Large intestine (tissue), 3 donors: ENCODE results near the gene ZNF283. TPM values are rescaled to one million over a fixed set of nuclear protein-coding genes. Genes with fewer than 3 reads are reported as not detected.
"Not testable (repeated sequence)": the region's sequence is repeated elsewhere in the genome, so short reads cannot be mapped to it uniquely, and the experiment has no call there.

ENCODE experiments used
- DNase-seq, 2 donors: peaks; one replicate each; pipeline versions ENCODE4 v3.0.0 to v3.0.0-alpha.2; 2013
- H3K27ac ChIP-seq: one replicate; pipeline ENCODE4 v1.5.1; 2013; ENCODE audit warnings: low read length
- H3K27me3 ChIP-seq: 2 replicates; pipeline ENCODE4 v1.6.1; 2013; ENCODE audit warnings: low read length; ENCODE audit not compliant: control insufficient read depth, insufficient read depth
- H3K36me3 ChIP-seq: 2 replicates; pipeline ENCODE4 v1.6.1; 2013; ENCODE audit warnings: low read length; ENCODE audit not compliant: control insufficient read depth, insufficient read depth
- H3K4me1 ChIP-seq: one replicate; pipeline ENCODE4 v1.6.1; 2013; ENCODE audit warnings: low read length; ENCODE audit not compliant: control insufficient read depth, insufficient read depth
- H3K4me3 ChIP-seq: one replicate; pipeline ENCODE4 v1.5.1; 2013; ENCODE audit warnings: low read length
- H3K9me3 ChIP-seq: one replicate; pipeline ENCODE4 v1.6.1; 2013; ENCODE audit warnings: mild to moderate bottlenecking, low read depth, low read length, moderate library complexity; ENCODE audit not compliant: control insufficient read depth
- WGBS: methylation state at CpG from one replicate; pipeline ENCODE4 v1.1.5; 2013; ENCODE audit warnings: low lambda C conversion rate; ENCODE audit not compliant: insufficient coverage; 5-methylcytosine and 5-hydroxymethylcytosine counted together
- polyA plus RNA-seq: library from polyadenylated mRNA; unstranded; fragments of 120-200 nt; gene quantifications from one replicate; pipeline ENCODE4 v1.2.1, GENCODE V29; 2013

ZNF283 gene
- polyA plus RNA-seq, 1 donor = 15.8 TPM

DNA sequence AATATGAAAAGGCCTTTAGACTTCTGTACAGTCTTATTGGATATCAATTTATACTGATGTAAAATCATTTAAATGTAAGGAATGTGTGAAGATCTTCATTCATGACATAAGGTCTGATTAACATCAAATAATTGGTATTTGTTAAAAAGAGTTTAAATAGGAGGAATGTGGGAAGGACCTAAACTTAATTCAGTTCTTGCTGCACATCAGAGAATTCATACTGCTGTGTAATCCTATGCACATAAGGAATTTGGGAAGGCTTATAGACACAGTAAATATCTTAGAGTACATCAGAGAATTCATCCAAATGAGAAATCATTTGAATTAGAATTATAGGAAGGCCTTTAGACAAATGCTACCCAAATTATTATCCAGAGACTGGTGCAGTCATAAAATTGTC lies 21.7 kb downstream of the ZNF283 start:
- no peak for DNase-seq
- Histone ChIP-seq H3K27me3 (no peaks in the 10 kb centered on the region), H3K36me3 (peaks cover 23% of the 10 kb centered on the region), H3K9me3 (peaks cover 53% of the 10 kb centered on the region), H3K4me3 (no peak overlapping the region), H3K4me1 (no peaks in the 10 kb centered on the region), H3K27ac (no peak overlapping the region)

DNA sequence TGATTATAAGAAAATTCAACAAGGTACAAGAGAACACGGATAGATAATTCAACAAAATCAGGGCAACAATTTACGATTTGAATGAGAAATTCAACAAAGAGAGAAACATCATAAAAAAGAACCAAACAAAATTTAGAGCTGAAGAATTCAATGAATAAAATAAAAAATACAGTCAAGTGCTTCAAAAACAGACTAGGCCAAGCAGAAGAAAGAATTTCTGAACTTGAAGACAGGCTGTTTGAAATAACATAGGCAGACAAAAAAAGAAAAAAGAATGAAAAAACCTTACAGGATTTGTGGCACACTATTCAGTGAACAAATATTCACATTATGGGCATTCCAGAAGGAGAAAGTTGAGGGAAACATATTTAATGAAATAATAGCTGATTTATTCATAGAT lies 31.1 kb downstream of the ZNF283 start:
- H3K4me1 ChIP-seq = no peaks in the 10 kb centered on the region
- H3K27ac ChIP-seq = no peak overlapping the region
- no peaks in the 10 kb centered on the region for H3K27me3 ChIP-seq
- no peaks in the 10 kb centered on the region for H3K36me3 ChIP-seq
- peaks cover 63% of the 10 kb centered on the region for H3K9me3 ChIP-seq
- 100% methylated on average over 2 of the region's 2 CpGs for WGBS
- DNase-seq = no peak
- no peak overlapping the region for H3K4me3 ChIP-seq

DNA sequence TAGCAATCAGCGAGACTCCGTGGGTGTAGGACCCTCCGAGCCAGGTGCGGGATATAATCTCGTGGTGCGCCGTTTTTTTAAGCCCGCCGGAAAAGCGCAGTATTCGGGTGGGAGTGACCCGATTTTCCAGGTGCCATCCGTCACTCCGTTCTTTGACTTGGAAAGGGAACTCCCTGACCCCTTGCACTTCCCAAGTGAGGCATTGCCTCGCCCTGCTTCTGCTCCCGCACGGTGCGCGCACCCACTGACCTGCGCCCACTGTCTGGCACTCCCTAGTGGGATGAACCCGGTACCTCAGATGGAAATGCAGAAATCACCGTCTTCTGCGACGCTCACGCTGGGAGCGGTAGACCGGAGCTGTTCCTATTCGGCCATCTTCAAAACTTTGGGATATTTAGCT lies 39.8 kb downstream of the ZNF283 start:
- not testable (repeated sequence) for H3K4me3 ChIP-seq, H3K36me3 ChIP-seq, DNase-seq, H3K4me1 ChIP-seq, H3K27me3 ChIP-seq, H3K27ac ChIP-seq
- WGBS = no CpG with 5 or more reads among the region's 28 CpGs
- peaks cover 20% of the 10 kb centered on the region for H3K9me3 ChIP-seq

DNA sequence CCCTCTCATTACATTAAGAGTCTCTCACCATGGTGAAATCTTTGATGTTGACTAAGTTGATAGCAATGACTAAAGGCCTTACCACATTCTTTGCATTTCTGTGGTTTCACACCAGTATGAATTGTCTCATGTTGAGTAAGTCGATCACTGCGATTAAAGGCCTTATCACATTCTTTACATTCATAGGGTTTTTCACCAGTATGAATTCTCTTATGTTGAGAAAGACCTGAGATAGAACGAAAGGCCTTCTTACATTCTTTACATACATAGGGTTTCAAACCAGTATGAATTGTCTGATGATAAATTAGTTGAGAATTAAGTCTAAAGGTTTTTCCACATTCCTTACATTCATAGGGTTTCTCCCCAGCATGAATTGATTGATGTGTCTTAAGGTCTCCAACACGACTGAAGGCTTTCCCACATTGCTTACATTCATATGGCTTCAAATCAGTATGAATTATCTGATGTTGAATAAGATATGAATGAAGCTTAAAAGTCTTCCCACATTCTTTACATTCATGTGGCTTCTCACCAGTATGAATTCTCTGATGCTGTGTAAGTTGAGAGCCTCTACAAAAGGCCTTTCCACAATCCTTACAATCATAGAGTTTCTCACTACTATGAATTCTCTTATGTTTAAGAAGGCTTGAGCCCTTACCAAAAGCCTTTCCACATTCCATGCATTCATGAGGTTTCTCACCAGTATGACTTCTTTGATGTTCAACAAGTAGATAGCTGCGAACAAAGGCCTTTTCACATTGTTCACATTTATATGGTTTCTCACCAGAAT lies 45.6 kb downstream of the ZNF283 start:
- Histone ChIP-seq H3K36me3 (no peaks in the 10 kb centered on the region), H3K27ac (no peak overlapping the region), H3K4me3 (no peak overlapping the region), H3K9me3 (peaks cover 30% of the 10 kb centered on the region), H3K4me1 (no peaks in the 10 kb centered on the region), H3K27me3 (no peaks in the 10 kb centered on the region)
- no peak for DNase-seq
- 100% methylated on average over 1 of the region's 5 CpGs for WGBS

DNA sequence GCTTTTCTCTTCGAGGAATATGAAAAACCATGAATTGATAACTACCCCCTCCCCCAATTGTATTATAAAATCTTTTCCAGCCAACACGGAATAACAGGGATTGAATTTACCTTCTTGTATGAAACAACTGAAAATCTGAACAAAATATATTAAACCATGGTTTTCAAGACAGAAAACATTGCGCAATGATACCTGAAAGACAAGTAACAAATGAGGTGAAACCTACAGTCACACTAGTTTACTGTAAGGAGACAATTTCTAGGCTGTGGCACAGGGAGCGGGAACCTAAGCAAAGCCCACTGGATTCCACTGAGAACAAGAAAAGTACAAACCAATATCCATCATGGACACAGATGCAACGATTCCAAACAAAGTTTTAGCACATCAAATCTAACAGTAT lies 53.4 kb downstream of the ZNF283 start:
- Histone ChIP-seq H3K4me1 (no peaks in the 10 kb centered on the region), H3K27ac (no peak overlapping the region), H3K36me3 (peaks cover 3% of the 10 kb centered on the region), H3K9me3 (peaks cover 44% of the 10 kb centered on the region), H3K4me3 (no peak overlapping the region), H3K27me3 (no peaks in the 10 kb centered on the region)
- no peak for DNase-seq
- no CpG with 5 or more reads among the region's 5 CpGs for WGBS

DNA sequence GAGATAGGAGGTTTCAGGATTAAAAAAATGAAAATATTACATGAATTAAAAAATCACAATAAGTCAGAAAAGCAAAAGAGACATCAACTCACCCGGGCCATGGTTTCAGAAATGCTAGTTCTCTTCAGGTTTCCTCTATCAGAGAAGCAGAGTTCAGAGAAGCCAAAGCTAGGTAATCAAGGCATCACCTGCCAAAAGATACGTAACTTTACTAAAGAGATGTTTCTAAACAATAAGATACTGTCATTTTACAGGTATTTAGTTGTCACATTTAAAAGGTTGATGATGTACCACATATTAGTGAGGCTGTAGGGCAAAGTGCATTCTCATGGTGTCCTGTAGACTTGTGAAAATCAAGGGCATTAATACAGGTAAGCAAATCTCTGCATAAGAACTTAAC lies 56.7 kb downstream of the ZNF283 start, which contains the start of gene ZNF404:
ZNF404 (minus strand) TSS at position 101 of the 400 bp plus-strand sequence.
- Histone ChIP-seq H3K4me1 (no peaks in the 10 kb centered on the region), H3K36me3 (no peaks in the 10 kb centered on the region), H3K27ac (no peak within 1 kb of the TSS), H3K27me3 (no peaks in the 10 kb centered on the region), H3K4me3 (no peak within 1 kb of the TSS), H3K9me3 (peaks cover 27% of the 10 kb centered on the region)
- DNase-seq = no peak
- WGBS = no CpG with 5 or more reads among the region's 2 CpGs

DNA sequence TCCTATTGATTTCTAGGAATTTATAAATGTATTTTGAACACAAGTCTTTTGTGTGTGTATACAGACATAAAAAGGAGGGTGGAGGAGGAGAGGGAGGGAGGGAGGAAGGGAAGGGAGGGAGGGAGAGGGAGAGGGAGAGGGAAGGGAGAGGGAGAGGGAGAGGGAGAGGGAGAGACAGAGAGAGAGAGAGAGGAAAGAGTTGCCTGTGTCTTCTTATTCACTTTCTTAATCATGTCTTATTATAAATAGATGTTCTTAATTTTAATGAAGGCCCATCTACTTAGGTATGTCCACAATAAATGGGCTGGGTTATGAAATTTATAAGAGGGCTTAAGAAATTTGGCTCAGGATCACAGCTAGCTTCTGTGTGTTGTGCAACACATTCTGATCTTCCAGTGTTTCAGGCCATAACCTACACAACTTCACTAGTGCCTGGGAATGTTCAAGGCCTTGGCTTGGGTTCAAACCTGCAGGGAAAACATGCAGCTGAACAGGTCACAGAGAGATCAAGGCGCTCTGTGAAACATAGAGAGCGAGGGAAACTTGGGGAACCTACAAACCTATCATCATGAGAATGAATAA lies 68.7 kb downstream of the ZNF283 start:
- no peaks in the 10 kb centered on the region for H3K27me3 ChIP-seq
- 40% methylated on average over 1 of the region's 2 CpGs for WGBS
- no peaks in the 10 kb centered on the region for H3K4me1 ChIP-seq
- DNase-seq = no peak
- H3K9me3 ChIP-seq = peaks cover 12% of the 10 kb centered on the region
- H3K27ac ChIP-seq = no peak overlapping the region
- H3K36me3 ChIP-seq = no peaks in the 10 kb centered on the region
- no peak overlapping the region for H3K4me3 ChIP-seq

Other genes with a start within 250 kb of the ZNF283 start
- 11.5 TPM for gene IRGQ, start 231.2 kb upstream of the ZNF283 start, polyA plus RNA-seq
- 13.5 TPM for gene ZNF576, start 230.7 kb upstream of the ZNF283 start, polyA plus RNA-seq
- gene SRRM5, start 215.2 kb upstream of the ZNF283 start, polyA plus RNA-seq = 1.5 TPM
- 40.4 TPM for gene ZNF428, start 207.7 kb upstream of the ZNF283 start, polyA plus RNA-seq
- 13.6 TPM for gene CADM4, start 187.5 kb upstream of the ZNF283 start, polyA plus RNA-seq
- 5.7 TPM for gene PLAUR, start 157.2 kb upstream of the ZNF283 start, polyA plus RNA-seq
- gene IRGC, start 111.2 kb upstream of the ZNF283 start, polyA plus RNA-seq = 0.03 TPM
- gene SMG9, start 72.4 kb upstream of the ZNF283 start, polyA plus RNA-seq = 36.2 TPM
- gene KCNN4, start 46.3 kb upstream of the ZNF283 start, polyA plus RNA-seq = 1.3 TPM
- 0.81 TPM for gene LYPD5, start 24.9 kb upstream of the ZNF283 start, polyA plus RNA-seq
- gene ZNF404, start 56.6 kb downstream of the ZNF283 start, polyA plus RNA-seq = 10.4 TPM
- 17.7 TPM for gene ZNF45, start 108.0 kb downstream of the ZNF283 start, polyA plus RNA-seq
- gene ZNF221, start 123.9 kb downstream of the ZNF283 start, polyA plus RNA-seq = 3.5 TPM
- gene ZNF155, start 156.9 kb downstream of the ZNF283 start, polyA plus RNA-seq = 7.7 TPM
- 5.7 TPM for gene ZNF230, start 175.6 kb downstream of the ZNF283 start, polyA plus RNA-seq
- 6.7 TPM for gene ZNF222, start 198.1 kb downstream of the ZNF283 start, polyA plus RNA-seq
- gene ZNF223, start 224.7 kb downstream of the ZNF283 start, polyA plus RNA-seq = 16.9 TPM
- 5.0 TPM for gene ZNF284, start 244.8 kb downstream of the ZNF283 start, polyA plus RNA-seq